ENCODE results near the gene PMM2. TPM values are rescaled to one million over a fixed set of nuclear protein-coding genes. Genes with fewer than 3 reads are reported as not detected.
"Not testable (repeated sequence)": the region's sequence is repeated elsewhere in the genome, so short reads cannot be mapped to it uniquely, and the experiment has no call there.

The PMM2 gene
- total RNA-seq, 1 donor from 2014 or later: 61.1 TPM

- no peak for ATAC-seq (ENCODE audit: low read depth)
- CTCF ChIA-PET: interaction anchor here (1.5 kb wide), 1 partner anchor 18 kb away, joined by 3 read pairs; no protein-coding TSS in a partner anchor
Observed at GRCh38 chr16:8867932-8868415, 70.3 kb downstream of the PMM2 start.

DNA sequence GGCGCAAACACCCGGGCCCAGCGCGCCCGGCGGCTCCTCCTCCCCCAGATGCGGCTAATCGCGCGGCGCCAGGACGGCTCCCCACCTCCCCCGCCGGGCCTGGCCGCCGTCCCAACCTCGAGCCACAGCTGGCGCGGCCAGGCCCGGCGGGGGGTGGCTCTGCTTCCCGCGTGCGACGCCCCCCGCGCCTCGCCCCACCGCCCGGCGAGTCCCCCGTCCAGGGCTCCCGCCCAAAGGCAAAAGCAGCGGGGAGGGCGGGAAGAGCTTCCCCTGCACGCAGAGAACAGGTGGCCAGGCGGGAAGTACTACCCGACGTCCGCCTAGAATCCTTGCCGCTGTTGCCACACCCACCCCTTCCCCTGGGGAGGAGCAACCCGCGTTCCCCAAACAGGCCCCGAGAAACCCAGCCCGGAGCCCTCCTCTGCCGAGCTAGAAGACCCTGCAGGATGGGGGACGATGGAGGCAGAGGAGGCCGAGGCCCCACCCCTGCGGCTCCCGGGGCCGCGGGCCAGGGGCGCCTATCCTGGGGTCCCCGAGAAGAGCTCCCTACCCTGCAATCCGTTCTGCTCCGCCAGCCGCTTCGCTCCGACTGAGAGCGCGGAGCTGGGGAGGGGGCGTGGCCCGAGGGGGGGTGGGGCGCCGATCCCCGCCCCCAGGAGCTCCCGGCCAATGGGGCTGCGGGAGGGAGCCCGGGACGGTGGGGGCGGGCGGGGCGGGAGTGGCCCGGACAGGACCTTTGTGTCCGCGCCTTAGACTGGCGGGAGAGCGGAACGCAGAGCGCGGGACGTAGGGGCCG is 71.0 kb downstream of the PMM2 start, which contains the start of gene CARHSP1:
Gene CARHSP1, minus strand, starts transcription at position 591 of the 796 bp plus-strand sequence. CDS start 9,678 bp downstream, outside the sequence.
- H3K27me3 Mint-ChIP-seq: no peaks in the 10 kb centered on the region
- no peaks in the 10 kb centered on the region for H3K9me3 Mint-ChIP-seq
- intact Hi-C loops (cut with micrococcal nuclease): loop anchor here (1.0 to 2.0 kb wide), 5 partner anchors 12 to 248 kb away; partner anchors contain the start of genes ABAT, METTL22, PMM2 and TMEM186
- peak within 1 kb of the TSS; percentile 93 for H3K4me3 Mint-ChIP-seq
- POLR2A ChIA-PET: interaction anchor here (0.6 to 4.7 kb wide), 19 partner anchors 8 to 247 kb away, joined by 3 to 50 read pairs (median 5); partner anchors contain the start of genes HAPSTR1, LITAFD, METTL22 and PMM2
- CTCF ChIA-PET: interaction anchor here (1.2 to 4.1 kb wide), 3 partner anchors 11 to 23 kb away, joined by 3 to 36 read pairs (median 4); no protein-coding TSS in a partner anchor
- H3K36me3 Mint-ChIP-seq (ENCODE audit: low read depth): peaks cover 4% of the 10 kb centered on the region
- peak; percentile 79 for ATAC-seq (ENCODE audit: low read depth)
- H3K27ac Mint-ChIP-seq: peak within 1 kb of the TSS; percentile 85
- TF ChIP-seq, protein P1, sequence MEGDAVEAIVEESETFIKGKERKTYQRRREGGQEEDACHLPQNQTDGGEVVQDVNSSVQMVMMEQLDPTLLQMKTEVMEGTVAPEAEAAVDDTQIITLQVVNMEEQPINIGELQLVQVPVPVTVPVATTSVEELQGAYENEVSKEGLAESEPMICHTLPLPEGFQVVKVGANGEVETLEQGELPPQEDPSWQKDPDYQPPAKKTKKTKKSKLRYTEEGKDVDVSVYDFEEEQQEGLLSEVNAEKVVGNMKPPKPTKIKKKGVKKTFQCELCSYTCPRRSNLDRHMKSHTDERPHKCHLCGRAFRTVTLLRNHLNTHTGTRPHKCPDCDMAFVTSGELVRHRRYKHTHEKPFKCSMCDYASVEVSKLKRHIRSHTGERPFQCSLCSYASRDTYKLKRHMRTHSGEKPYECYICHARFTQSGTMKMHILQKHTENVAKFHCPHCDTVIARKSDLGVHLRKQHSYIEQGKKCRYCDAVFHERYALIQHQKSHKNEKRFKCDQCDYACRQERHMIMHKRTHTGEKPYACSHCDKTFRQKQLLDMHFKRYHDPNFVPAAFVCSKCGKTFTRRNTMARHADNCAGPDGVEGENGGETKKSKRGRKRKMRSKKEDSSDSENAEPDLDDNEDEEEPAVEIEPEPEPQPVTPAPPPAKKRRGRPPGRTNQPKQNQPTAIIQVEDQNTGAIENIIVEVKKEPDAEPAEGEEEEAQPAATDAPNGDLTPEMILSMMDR (IDR thresholded peaks at IDR 0.05): no peak
- peaks cover 60% of the 10 kb centered on the region for H3K4me1 Mint-ChIP-seq
- DNase-seq: peak; percentile 77

More at GRCh38 chr16:8867932-8868415, 70.3 kb downstream of the PMM2 start:
- Mint-ChIP-seq H3K27me3 (no peaks in the 10 kb centered on the region), H3K4me3 (peak overlapping the region; percentile 93), H3K27ac (peak overlapping the region; percentile 84), H3K4me1 (peaks cover 60% of the 10 kb centered on the region), H3K9me3 (no peaks in the 10 kb centered on the region), H3K36me3 (ENCODE audit: low read depth) (peaks cover 4% of the 10 kb centered on the region)
- TF ChIP-seq, protein P1 (IDR thresholded peaks at IDR 0.05): no peak
- intact Hi-C loops (cut with micrococcal nuclease): loop anchor here (1.0 to 2.0 kb wide), 3 partner anchors 12 to 247 kb away; partner anchors contain the start of gene METTL22
- POLR2A ChIA-PET: interaction anchor here (0.6 to 4.7 kb wide), 10 partner anchors 13 to 246 kb away, joined by 3 to 50 read pairs (median 8); partner anchors contain the start of genes HAPSTR1, LITAFD and METTL22
- DNase-seq: no peak

GRCh38 chr16:8869212-8869987 is 71.8 kb downstream of the PMM2 start:
- TF ChIP-seq, protein P1 (IDR thresholded peaks at IDR 0.05): no peak
- peak overlapping the region; percentile 85 for H3K27ac Mint-ChIP-seq
- ChIA-PET CTCF (interaction anchor here (1.2 to 4.1 kb wide), 3 partner anchors 10 to 22 kb away, joined by 3 to 36 read pairs (median 4); no protein-coding TSS in a partner anchor), POLR2A (interaction anchor here (0.7 to 4.7 kb wide), 15 partner anchors 9 to 248 kb away, joined by 3 to 50 read pairs (median 5); partner anchors contain the start of genes HAPSTR1, LITAFD, METTL22 and PMM2)
- H3K27me3 Mint-ChIP-seq: no peaks in the 10 kb centered on the region
- H3K4me3 Mint-ChIP-seq: peak overlapping the region; percentile 91
- peaks cover 4% of the 10 kb centered on the region for H3K36me3 Mint-ChIP-seq (ENCODE audit: low read depth)
- DNase-seq (no peak), ATAC-seq (ENCODE audit: low read depth) (no peak)
- intact Hi-C loops (cut with micrococcal nuclease): loop anchor here (1.0 to 2.0 kb wide), 3 partner anchors 72 to 249 kb away; partner anchors contain the start of genes ABAT, METTL22, PMM2 and TMEM186
- H3K9me3 Mint-ChIP-seq: no peaks in the 10 kb centered on the region
- peaks cover 55% of the 10 kb centered on the region for H3K4me1 Mint-ChIP-seq

DNA sequence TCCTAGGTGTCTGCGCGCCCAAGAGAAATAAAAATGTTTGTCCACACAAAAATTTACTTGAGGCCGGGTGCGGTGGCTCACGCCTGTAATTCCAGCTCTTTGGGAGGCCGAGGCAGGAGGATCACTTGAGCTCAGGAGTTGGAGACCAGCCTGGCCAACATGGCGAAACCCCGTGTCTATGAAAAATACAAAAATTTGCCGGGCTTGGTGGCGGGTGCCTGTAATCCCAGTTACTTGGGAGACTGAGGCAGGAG is 72.3 kb downstream of the PMM2 start:
- H3K4me3 Mint-ChIP-seq; ATAC-seq (ENCODE audit: low read depth); H3K27me3 Mint-ChIP-seq; DNase-seq; H3K27ac Mint-ChIP-seq; H3K36me3 Mint-ChIP-seq (ENCODE audit: low read depth); H3K9me3 Mint-ChIP-seq: not testable (repeated sequence)
- H3K4me1 Mint-ChIP-seq: peaks cover 54% of the 10 kb centered on the region
- POLR2A ChIA-PET: interaction anchor here (1.3 to 4.7 kb wide), 2 partner anchors 9 to 22 kb away, joined by 3 to 50 read pairs; no protein-coding TSS in a partner anchor
- intact Hi-C loops (cut with micrococcal nuclease): loop anchor here (1.0 to 2.0 kb wide), 3 partner anchors 73 to 249 kb away; partner anchors contain the start of genes ABAT, METTL22, PMM2 and TMEM186
- CTCF ChIA-PET: interaction anchor here (1.0 to 4.1 kb wide), 2 partner anchors 10 to 265 kb away, joined by 5 to 36 read pairs; no protein-coding TSS in a partner anchor

- intact Hi-C loops (cut with micrococcal nuclease): no loop called here
- Mint-ChIP-seq H3K9me3 (no peaks in the 10 kb centered on the region), H3K4me3 (no peak overlapping the region), H3K27ac (no peak overlapping the region), H3K36me3 (ENCODE audit: low read depth) (peaks cover 4% of the 10 kb centered on the region), H3K4me1 (peaks cover 37% of the 10 kb centered on the region), H3K27me3 (no peaks in the 10 kb centered on the region)
- ChIA-PET CTCF (interaction anchor here (4.1 kb wide), 1 partner anchor 8 kb away, joined by 36 read pairs; no protein-coding TSS in a partner anchor), POLR2A (interaction anchor here (4.7 kb wide), 1 partner anchor 20 kb away, joined by 50 read pairs; no protein-coding TSS in a partner anchor)
- TF ChIP-seq, protein P1 (IDR thresholded peaks at IDR 0.05): no peak
- ATAC-seq (ENCODE audit: low read depth) (no peak), DNase-seq (no peak)
Observed at GRCh38 chr16:8872071-8872470, 74.4 kb downstream of the PMM2 start.
